ENCODE results near the gene SERPINA4.
"Not testable (repeated sequence)": the region's sequence is repeated elsewhere in the genome, so short reads cannot be mapped to it uniquely, and the experiment has no call there.

SERPINA4 gene

GRCh38 chr14:94599656-94600004, 38.4 kb downstream of the SERPINA4 start:
- ATAC-seq (ENCODE audit: low read depth): peak; percentile 15
- Histone ChIP-seq H3K36me3 (ENCODE audit: low read depth) (no peaks in the 10 kb centered on the region), H3K27ac (ENCODE audit: poor library complexity, severe bottlenecking) (peak overlapping the region; percentile 99), H3K4me3 (ENCODE audit: severe bottlenecking) (no peak overlapping the region), H3K4me1 (ENCODE audit: insufficient read depth, poor library complexity, severe bottlenecking) (peaks cover 37% of the 10 kb centered on the region), H3K9me3 (ENCODE audit: severe bottlenecking) (no peaks in the 10 kb centered on the region), H3K27me3 (ENCODE audit: insufficient read depth, poor library complexity, severe bottlenecking) (no peaks in the 10 kb centered on the region)
- no peak for DNase-seq (ENCODE audit: low spot score)
- TF ChIP-seq CTCF (IDR thresholded peaks at IDR 0.05; ENCODE audit: poor library complexity, severe bottlenecking): peak; percentile 57

- no peak for TF ChIP-seq CTCF (IDR thresholded peaks at IDR 0.05; ENCODE audit: poor library complexity, severe bottlenecking)
- H3K36me3 ChIP-seq (ENCODE audit: low read depth): no peaks in the 10 kb centered on the region
- DNase-seq (ENCODE audit: low spot score) (no peak), ATAC-seq (ENCODE audit: low read depth) (no peak)
- H3K27me3 ChIP-seq (ENCODE audit: insufficient read depth, poor library complexity, severe bottlenecking): no peaks in the 10 kb centered on the region
- no peaks in the 10 kb centered on the region for H3K9me3 ChIP-seq (ENCODE audit: severe bottlenecking)
- H3K4me3 ChIP-seq (ENCODE audit: severe bottlenecking): no peak overlapping the region
- peaks cover 37% of the 10 kb centered on the region for H3K4me1 ChIP-seq (ENCODE audit: insufficient read depth, poor library complexity, severe bottlenecking)
- H3K27ac ChIP-seq (ENCODE audit: poor library complexity, severe bottlenecking): peak overlapping the region; percentile 99
Observed at GRCh38 chr14:94600148-94600545, 38.9 kb downstream of the SERPINA4 start.

- ATAC-seq (ENCODE audit: low read depth) (peak; percentile 44), DNase-seq (ENCODE audit: low spot score) (peak; percentile 79)
- Histone ChIP-seq H3K27ac (ENCODE audit: poor library complexity, severe bottlenecking) (peak overlapping the region; percentile 99), H3K4me3 (ENCODE audit: severe bottlenecking) (no peak overlapping the region), H3K9me3 (ENCODE audit: severe bottlenecking) (no peaks in the 10 kb centered on the region), H3K36me3 (ENCODE audit: low read depth) (no peaks in the 10 kb centered on the region), H3K27me3 (ENCODE audit: insufficient read depth, poor library complexity, severe bottlenecking) (no peaks in the 10 kb centered on the region), H3K4me1 (ENCODE audit: insufficient read depth, poor library complexity, severe bottlenecking) (peaks cover 37% of the 10 kb centered on the region)
- TF ChIP-seq CTCF (IDR thresholded peaks at IDR 0.05; ENCODE audit: poor library complexity, severe bottlenecking): no peak
Observed at GRCh38 chr14:94601884-94602391, 40.7 kb downstream of the SERPINA4 start.

GRCh38 chr14:94602722-94603121, 41.5 kb downstream of the SERPINA4 start:
- DNase-seq (ENCODE audit: low spot score): no peak
- ATAC-seq (ENCODE audit: low read depth): no peak
- Histone ChIP-seq H3K36me3 (ENCODE audit: low read depth) (no peaks in the 10 kb centered on the region), H3K27ac (ENCODE audit: poor library complexity, severe bottlenecking) (peak overlapping the region; percentile 99), H3K4me1 (ENCODE audit: insufficient read depth, poor library complexity, severe bottlenecking) (peaks cover 37% of the 10 kb centered on the region), H3K27me3 (ENCODE audit: insufficient read depth, poor library complexity, severe bottlenecking) (no peaks in the 10 kb centered on the region), H3K4me3 (ENCODE audit: severe bottlenecking) (no peak overlapping the region), H3K9me3 (ENCODE audit: severe bottlenecking) (no peaks in the 10 kb centered on the region)
- TF ChIP-seq CTCF (IDR thresholded peaks at IDR 0.05; ENCODE audit: poor library complexity, severe bottlenecking): no peak

GRCh38 chr14:94605361-94605760, 44.1 kb downstream of the SERPINA4 start:
- no peak for TF ChIP-seq CTCF (IDR thresholded peaks at IDR 0.05; ENCODE audit: poor library complexity, severe bottlenecking)
- Histone ChIP-seq H3K4me1 (ENCODE audit: insufficient read depth, poor library complexity, severe bottlenecking) (peaks cover 28% of the 10 kb centered on the region), H3K27me3 (ENCODE audit: insufficient read depth, poor library complexity, severe bottlenecking) (no peaks in the 10 kb centered on the region), H3K36me3 (ENCODE audit: low read depth) (no peaks in the 10 kb centered on the region), H3K9me3 (ENCODE audit: severe bottlenecking) (no peaks in the 10 kb centered on the region), H3K27ac (ENCODE audit: poor library complexity, severe bottlenecking) (no peak overlapping the region), H3K4me3 (ENCODE audit: severe bottlenecking) (no peak overlapping the region)
- DNase-seq (ENCODE audit: low spot score) (no peak), ATAC-seq (ENCODE audit: low read depth) (no peak)

GRCh38 chr14:94608966-94609365, 47.7 kb downstream of the SERPINA4 start:
- H3K36me3 ChIP-seq (ENCODE audit: low read depth); H3K9me3 ChIP-seq (ENCODE audit: severe bottlenecking); H3K27me3 ChIP-seq (ENCODE audit: insufficient read depth, poor library complexity, severe bottlenecking); H3K4me3 ChIP-seq (ENCODE audit: severe bottlenecking); DNase-seq (ENCODE audit: low spot score); ATAC-seq (ENCODE audit: low read depth): not testable (repeated sequence)
- peak overlapping the region; percentile 76 for H3K27ac ChIP-seq (ENCODE audit: poor library complexity, severe bottlenecking)
- peaks cover 31% of the 10 kb centered on the region for H3K4me1 ChIP-seq (ENCODE audit: insufficient read depth, poor library complexity, severe bottlenecking)
